ENCODE results near the gene HDAC4. TPM values are rescaled to one million over a fixed set of nuclear protein-coding genes. Genes with fewer than 3 reads are reported as not detected.

HDAC4 gene
- total and polyA plus RNA-seq, 2 donors from 2014 or later = 2.2 to 56.8 TPM

DNA sequence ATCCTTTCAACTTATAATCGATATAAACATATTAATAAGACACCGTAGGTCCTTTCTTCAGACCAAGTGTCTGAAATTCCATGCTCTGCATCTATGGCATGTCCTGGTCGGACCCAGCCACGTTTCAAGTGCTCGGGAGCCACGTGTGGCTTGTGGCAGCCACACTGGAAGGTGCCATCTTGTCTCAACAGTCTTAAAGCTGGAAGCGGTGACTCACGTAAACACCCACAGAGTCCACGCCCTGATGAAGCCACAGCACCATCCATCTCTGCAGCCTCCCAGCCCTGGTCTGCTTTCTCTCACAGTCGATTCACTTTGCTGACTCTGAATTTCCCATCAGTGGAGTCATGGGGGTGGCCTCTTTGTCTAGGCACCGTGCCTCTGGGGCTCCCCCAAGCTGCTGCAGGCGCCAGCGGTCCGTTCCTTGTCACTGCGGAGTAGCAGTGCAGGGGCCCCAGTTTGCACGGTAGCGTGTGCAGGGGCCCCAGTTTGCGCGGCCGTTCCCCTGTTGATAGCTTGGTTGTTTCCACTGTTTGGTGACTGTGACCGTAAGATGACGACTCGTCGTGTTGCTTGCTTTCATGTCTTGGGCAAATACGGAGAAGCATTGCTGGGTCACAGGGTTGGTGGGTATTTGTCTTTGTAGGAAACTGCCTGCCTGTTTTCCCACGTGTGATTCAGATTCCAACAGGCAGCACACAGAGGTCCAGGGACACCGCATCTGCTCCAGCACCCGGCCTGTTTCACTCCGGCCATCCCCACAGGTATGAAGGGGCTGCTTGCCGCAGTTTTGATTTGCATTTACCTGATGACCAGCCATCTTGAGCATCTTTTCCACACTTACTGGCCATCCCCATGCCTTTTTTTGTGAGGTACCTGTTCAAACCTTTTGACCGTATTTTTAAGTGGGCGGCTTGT lies 240.3 kb downstream of the HDAC4 start:
- TF ChIP-seq, protein P1, sequence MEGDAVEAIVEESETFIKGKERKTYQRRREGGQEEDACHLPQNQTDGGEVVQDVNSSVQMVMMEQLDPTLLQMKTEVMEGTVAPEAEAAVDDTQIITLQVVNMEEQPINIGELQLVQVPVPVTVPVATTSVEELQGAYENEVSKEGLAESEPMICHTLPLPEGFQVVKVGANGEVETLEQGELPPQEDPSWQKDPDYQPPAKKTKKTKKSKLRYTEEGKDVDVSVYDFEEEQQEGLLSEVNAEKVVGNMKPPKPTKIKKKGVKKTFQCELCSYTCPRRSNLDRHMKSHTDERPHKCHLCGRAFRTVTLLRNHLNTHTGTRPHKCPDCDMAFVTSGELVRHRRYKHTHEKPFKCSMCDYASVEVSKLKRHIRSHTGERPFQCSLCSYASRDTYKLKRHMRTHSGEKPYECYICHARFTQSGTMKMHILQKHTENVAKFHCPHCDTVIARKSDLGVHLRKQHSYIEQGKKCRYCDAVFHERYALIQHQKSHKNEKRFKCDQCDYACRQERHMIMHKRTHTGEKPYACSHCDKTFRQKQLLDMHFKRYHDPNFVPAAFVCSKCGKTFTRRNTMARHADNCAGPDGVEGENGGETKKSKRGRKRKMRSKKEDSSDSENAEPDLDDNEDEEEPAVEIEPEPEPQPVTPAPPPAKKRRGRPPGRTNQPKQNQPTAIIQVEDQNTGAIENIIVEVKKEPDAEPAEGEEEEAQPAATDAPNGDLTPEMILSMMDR (IDR thresholded peaks at IDR 0.05; ENCODE audit: borderline replicate concordance, extremely low read depth, insufficient read depth) = no peak
- no peak overlapping the region for H3K9ac ChIP-seq (ENCODE audit: low read length in 3 of 3)
- DNase-seq (peak in 2 of 5 donors; percentile 15 to 29), FAIRE-seq (no peak)
- H3K4me3 ChIP-seq (ENCODE audit: low read length in 3 of 3) = no peak overlapping the region
- H3K27ac ChIP-seq (ENCODE audit: low read depth in 2 of 2, low read length in 2 of 2) = no peak overlapping the region
- H3K27me3 ChIP-seq (ENCODE audit: control insufficient read depth, insufficient read depth, low read length) = no peaks in the 10 kb centered on the region
- no peaks in the 10 kb centered on the region for H3K4me1 ChIP-seq (ENCODE audit: control insufficient read depth in 2 of 3, insufficient read depth in 2 of 3, low read depth in 1 of 3, low read length in 3 of 3)
- intact Hi-C loops (cut with DNase I) = no loop called here
- H3K36me3 ChIP-seq (ENCODE audit: control insufficient read depth in 2 of 3, insufficient read depth in 3 of 3, low read length in 3 of 3) = peaks cover 0 to 14% (median 4%) of the 10 kb centered on the region in 3 donors
- H3K9me3 ChIP-seq (ENCODE audit: control insufficient read depth in 2 of 3, insufficient read depth in 1 of 3, low read length in 3 of 3) = no peaks in the 10 kb centered on the region

- H3K27ac ChIP-seq (ENCODE audit: low read depth in 2 of 2, low read length in 2 of 2) = no peak overlapping the region
- intact Hi-C loops (cut with DNase I) = no loop called here
- peaks cover 0 to 17% (median 4%) of the 10 kb centered on the region in 3 donors for H3K36me3 ChIP-seq (ENCODE audit: control insufficient read depth in 2 of 3, insufficient read depth in 3 of 3, low read length in 3 of 3)
- FAIRE-seq = no peak
- no peaks in the 10 kb centered on the region for H3K4me1 ChIP-seq (ENCODE audit: control insufficient read depth in 2 of 3, insufficient read depth in 2 of 3, low read depth in 1 of 3, low read length in 3 of 3)
- no peaks in the 10 kb centered on the region for H3K9me3 ChIP-seq (ENCODE audit: control insufficient read depth in 2 of 3, insufficient read depth in 1 of 3, low read length in 3 of 3)
- no peak overlapping the region for H3K9ac ChIP-seq (ENCODE audit: low read length in 3 of 3)
- TF ChIP-seq, protein P1 (IDR thresholded peaks at IDR 0.05; ENCODE audit: borderline replicate concordance, extremely low read depth, insufficient read depth) = no peak
- H3K4me3 ChIP-seq (ENCODE audit: low read length in 3 of 3) = no peak overlapping the region
- peak in 1 of 5 donors; percentile 53 for DNase-seq
- H3K27me3 ChIP-seq (ENCODE audit: control insufficient read depth, insufficient read depth, low read length) = no peaks in the 10 kb centered on the region
Measured at GRCh38 chr2:239159476-239159911, 241.3 kb downstream of the HDAC4 start.

DNA sequence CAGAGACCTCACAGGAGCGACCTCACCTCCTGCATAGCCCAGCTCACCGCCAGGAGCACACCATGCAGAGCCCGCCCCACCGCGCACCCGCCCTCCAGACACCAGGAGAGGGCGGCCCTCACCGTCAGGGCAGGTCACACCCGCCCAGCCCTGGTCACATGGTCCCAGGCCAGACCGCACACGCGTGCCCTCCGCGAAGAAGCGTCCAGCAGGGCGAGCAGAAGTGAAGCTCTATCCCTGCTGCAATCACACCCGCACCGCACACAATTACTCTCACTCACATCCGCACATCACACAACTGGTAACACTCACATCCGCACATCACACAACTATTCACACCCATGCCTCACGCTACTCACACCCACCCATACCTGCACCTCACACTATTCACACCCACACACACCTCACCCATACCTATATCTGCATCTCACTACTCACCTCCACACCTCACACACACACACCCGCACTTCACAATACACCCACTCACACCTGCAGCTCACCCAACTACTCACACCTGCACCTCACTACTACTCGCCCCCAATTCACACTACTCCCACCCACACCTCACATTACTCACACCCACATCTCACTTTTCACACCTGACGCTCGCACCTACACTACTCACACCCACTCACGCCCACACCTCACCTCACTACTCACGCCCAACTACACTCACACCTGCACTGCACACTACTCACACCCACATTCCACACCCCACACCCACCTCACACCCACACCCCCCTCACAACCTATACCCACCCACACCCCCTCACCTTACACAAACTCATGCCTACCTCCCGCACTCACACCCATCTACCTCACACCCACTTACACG lies 242.0 kb downstream of the HDAC4 start:
- no peak overlapping the region for H3K9ac ChIP-seq (ENCODE audit: low read length in 3 of 3)
- H3K4me3 ChIP-seq (ENCODE audit: low read length in 3 of 3) = no peak overlapping the region
- no peak overlapping the region for H3K27ac ChIP-seq (ENCODE audit: low read depth in 2 of 2, low read length in 2 of 2)
- TF ChIP-seq, protein P1 (IDR thresholded peaks at IDR 0.05; ENCODE audit: borderline replicate concordance, extremely low read depth, insufficient read depth) = no peak
- peak in 2 of 5 donors; percentile 38 to 73 for DNase-seq
- FAIRE-seq = no peak
- H3K4me1 ChIP-seq (ENCODE audit: control insufficient read depth in 2 of 3, insufficient read depth in 2 of 3, low read depth in 1 of 3, low read length in 3 of 3) = no peaks in the 10 kb centered on the region
- peaks cover 0 to 17% (median 6%) of the 10 kb centered on the region in 3 donors for H3K36me3 ChIP-seq (ENCODE audit: control insufficient read depth in 2 of 3, insufficient read depth in 3 of 3, low read length in 3 of 3)
- no peaks in the 10 kb centered on the region for H3K9me3 ChIP-seq (ENCODE audit: control insufficient read depth in 2 of 3, insufficient read depth in 1 of 3, low read length in 3 of 3)
- intact Hi-C loops (cut with DNase I) = no loop called here
- no peaks in the 10 kb centered on the region for H3K27me3 ChIP-seq (ENCODE audit: control insufficient read depth, insufficient read depth, low read length)
